Activated CD4-positive, alpha-beta T cell treated with anti-CD3 and anti-CD28 coated beads, Interleukin-2, amount 50 U/mL, for 48 hours (primary cell): Measurements from ENCODE around the gene CDC25B.

Source experiments
- DNase-seq, 2 experiments: peaks; one replicate each; pipeline ENCODE4 v3.0.0-alpha.2; 2020

Gene CDC25B

DNA sequence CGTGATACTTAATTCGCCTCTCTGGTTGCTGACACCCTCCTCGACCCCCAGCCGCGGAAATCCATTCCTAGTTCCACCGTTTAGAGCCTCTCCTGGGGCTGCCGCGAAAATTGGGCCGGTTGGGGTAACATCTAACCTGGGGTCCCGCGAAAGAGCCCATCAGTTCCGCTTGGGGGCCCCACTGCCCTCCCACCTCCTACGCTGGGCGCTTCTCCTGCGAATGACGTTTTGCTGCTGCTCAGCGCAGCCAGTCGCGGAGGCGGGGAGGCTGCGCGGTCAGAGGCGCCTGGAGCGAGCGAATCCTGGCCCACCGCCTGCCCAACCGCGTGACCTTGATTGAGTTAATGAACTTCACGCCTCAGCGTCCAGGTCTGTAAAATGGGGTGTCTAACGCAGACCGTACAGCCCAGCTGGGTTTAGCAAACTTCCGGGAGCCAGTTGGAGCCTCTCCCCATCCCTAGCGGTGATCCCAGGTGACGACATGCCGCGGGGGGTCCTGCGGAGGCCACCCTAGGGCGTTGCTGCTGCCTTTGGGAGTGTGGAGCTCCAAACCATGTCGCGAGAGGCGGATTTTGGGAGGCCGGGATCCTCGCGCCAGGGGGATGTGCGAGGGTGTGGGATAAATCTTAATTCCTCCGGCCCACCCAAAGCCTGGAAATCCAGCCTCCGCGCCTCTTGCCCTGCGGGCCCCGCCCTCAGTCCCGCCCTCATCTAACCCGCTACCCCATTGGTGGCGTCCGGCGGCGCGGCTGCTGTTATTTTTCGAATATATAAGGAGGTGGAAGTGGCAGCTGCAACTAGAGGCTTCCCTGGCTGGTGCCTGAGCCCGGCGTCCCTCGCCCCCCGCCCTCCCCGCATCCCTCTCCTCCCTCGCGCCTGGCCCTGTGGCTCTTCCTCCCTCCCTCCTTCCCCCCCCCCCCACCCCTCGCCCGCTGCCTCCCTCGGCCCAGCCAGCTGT, at the start of gene CDC25B:
Gene CDC25B (plus strand): TSS at position 800 of the 958 bp plus-strand sequence. CDS start 222 bp downstream, outside the sequence.
- peak; percentile 94 to 95 for DNase-seq

GRCh38 chr20:3747471-3747870, 48.6 kb upstream of the CDC25B start:
- DNase-seq = no peak

GRCh38 chr20:3748073-3748472, 48.0 kb upstream of the CDC25B start:
- no peak for DNase-seq

DNA sequence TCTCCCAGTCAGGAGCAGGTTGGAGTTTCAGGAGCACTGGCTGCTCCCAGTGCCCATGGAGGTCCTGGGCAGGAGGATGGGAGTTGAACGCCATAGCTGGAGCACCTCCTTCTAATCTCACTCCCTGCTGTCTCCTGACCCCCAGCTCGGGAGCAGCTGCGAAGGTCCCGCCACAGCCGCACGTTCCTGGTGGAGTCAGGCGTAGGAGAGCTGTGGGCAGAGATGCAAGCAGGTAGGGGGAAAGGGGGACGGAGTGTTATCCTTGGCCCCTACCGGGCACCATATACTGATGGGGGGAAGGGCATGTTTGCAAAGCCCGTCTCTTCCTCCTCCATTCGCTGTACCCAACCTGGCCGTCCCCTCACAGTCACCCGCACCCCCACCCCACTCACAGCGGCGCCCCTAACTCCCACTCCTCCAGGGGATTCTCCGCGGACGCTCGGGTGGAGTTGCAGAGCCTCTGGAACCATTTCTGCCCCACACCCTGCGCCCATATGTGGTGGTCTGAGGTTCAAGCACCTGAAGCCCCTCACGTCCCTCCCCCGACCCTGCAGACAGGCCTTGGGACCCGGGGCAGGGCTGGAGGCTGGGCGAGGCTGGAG, 46.9 kb upstream of the CDC25B start:
- DNase-seq = no peak

GRCh38 chr20:3749689-3750531, 46.2 kb upstream of the CDC25B start:
- peak; percentile 44 to 57 for DNase-seq

DNA sequence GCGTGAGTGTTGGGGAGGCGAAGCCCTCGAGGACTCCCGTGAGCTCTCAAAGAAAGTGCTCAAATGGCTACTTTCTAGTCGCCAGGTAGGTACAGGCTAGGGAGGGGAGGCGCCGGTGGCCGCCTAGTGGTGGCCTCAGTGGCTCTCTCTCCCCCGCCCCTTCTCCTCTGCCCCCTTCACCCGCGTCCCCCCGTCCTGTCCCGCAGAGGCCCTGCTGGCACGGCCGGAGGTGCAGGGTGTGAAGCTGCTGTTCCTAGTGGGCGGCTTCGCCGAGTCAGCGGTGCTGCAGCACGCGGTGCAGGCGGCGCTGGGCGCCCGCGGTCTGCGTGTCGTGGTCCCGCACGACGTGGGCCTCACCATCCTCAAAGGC, 44.8 kb upstream of the CDC25B start:
- DNase-seq = no peak

DNA sequence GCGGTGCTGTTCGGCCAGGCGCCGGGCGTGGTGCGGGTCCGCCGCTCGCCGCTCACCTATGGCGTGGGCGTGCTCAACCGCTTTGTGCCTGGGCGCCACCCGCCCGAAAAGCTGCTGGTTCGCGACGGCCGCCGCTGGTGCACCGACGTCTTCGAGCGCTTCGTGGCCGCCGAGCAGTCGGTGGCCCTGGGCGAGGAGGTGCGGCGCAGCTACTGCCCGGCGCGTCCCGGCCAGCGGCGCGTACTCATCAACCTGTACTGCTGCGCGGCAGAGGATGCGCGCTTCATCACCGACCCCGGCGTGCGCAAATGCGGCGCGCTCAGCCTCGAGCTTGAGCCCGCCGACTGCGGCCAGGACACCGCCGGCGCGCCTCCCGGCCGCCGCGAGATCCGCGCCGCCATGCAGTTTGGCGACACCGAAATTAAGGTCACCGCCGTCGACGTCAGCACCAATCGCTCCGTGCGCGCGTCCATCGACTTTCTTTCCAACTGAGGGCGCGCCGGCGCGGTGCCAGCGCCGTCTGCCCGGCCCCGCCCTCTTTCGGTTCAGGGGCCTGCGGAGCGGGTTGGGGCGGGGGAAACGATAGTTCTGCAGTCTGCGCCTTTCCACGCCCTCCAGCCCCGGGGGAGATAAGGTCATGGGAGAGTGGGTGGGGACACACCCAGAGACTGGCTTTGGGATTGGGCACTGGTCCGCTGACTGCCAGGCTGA, 44.3 kb upstream of the CDC25B start:
- DNase-seq = peak; percentile 71 to 78

- no peak for DNase-seq
Measured at GRCh38 chr20:3752386-3752759, 43.7 kb upstream of the CDC25B start.

- DNase-seq = peak; percentile 68 to 75
Measured at GRCh38 chr20:3753098-3753497, 43.0 kb upstream of the CDC25B start.

DNA sequence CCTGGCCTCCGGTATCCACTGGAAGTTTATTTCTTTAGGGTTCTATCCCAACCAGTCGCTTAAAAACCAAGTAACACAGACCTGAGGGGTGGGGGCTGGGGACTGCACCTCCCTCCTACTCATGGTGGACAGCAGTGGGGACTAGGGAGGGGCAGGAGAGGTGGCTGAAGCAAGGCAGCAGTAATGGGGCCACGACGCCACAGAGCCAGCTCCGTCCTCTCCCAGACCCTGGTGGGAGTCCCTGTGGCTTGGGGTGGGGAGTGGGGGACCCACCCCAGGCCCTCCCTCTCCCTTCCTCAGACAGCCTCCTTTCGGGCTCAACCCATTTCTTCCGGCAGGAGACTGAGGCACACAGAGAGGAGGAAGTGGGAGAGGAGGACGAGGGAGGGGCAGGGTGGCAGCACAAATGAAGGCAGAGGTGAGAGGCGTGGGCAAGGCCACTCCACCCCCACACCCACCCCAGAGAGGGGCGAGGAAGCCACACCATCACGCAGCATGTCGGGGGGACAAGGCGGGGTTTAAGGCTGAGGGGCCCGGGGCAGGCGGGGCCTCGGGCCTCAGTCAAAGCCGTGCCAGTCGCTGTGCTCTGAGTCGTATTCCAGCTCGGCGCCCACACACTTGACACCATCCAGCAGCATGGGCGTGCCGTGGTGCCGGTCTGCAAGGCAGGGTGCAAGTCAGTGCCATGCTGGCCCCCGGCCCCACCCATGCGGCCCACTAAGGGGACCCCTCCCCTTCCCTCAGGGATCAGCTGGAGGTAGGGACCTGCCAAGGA, 42.4 kb upstream of the CDC25B start:
- DNase-seq = no peak

GRCh38 chr20:3754276-3754630, 41.9 kb upstream of the CDC25B start:
- no peak for DNase-seq

DNA sequence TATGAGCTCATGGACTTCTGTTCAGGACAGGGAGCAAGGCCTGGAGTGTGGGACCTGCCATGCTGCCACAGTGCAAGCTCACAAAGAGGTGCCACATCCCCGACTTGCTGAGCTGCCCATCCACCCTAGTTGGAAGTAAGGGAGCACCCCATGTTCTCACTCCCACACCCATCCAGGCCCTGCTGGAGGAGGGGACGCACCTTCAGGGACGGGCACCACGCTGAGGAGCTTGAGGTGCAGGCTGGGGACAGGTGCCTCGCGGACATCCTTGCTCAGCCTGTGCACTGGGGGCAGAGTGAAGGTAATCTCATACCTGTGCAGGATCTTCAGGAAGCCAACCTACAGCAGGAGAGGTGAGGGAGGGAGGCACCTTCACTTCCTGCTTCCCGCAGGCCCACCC, 40.8 kb upstream of the CDC25B start:
- DNase-seq = no peak

DNA sequence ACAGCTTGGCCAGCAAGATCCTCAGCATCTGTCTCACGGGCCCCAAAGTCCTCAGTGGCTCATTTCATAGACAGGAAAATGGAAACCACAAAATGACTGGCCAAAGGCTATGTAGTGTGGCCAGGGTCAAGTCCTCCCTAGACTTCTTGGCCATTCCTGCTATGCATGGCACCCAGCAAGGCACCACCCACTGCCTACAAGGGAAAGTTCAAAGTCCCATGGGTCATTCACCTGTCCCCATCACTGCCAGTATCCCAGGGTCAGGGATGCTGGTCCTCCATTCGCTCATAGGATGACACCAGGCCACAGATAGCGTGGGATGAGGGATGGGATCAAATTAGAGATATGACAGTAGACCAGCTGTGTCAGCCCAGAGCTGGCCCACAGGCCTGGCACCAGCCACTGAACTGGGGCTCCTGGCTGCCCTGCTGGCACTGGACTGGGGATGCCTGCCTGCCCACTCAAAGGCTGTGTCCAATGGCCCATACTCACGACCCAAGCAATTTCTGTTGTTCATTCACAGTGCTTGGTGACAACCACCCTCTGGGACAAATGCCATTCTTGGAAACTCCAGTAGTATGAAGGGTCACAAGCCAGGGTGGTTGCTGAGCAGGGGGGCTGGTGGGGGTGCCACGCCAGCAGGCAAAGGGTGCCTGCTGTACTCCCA, 40.2 kb upstream of the CDC25B start:
- DNase-seq = no peak

DNA sequence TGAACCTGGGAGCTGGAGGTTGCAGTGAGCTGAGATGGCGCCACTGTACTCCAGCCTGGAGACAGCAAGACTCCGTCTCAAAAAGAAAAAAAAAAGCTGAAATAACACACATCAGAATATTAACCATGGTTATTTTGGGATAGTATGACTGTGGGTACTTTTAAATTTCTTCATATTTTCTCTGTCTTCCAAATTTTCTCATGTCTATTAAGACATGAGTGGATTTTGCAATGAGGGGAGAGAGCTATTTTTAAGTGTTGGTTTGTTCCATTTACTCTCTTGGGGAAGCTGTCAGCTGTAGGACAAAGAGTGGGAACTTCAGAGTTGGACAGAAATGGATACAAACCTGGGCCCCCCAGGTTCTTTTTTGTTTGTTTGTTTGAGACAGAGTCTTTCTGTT, 38.8 kb upstream of the CDC25B start:
- no peak for DNase-seq

DNA sequence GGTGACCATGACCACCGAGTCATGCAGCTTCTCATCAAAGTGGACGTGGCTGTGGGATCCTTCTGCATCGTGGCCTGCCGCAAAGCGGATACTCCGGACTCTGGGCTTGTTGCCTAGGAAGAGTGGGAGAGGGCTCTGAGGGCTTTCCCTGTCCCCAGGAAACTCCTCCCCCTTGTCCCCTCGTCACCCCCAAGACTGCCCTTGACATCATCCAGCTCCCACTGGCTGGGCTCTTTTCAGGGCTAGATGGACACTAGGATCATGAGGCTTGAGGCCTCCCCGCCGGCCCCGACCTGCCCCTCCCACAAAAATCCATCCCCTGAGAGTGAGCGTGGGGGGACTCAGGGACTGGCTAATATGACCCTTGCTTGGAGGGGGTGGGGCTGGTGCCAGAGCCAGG, 37.5 kb upstream of the CDC25B start:
- DNase-seq = no peak

DNA sequence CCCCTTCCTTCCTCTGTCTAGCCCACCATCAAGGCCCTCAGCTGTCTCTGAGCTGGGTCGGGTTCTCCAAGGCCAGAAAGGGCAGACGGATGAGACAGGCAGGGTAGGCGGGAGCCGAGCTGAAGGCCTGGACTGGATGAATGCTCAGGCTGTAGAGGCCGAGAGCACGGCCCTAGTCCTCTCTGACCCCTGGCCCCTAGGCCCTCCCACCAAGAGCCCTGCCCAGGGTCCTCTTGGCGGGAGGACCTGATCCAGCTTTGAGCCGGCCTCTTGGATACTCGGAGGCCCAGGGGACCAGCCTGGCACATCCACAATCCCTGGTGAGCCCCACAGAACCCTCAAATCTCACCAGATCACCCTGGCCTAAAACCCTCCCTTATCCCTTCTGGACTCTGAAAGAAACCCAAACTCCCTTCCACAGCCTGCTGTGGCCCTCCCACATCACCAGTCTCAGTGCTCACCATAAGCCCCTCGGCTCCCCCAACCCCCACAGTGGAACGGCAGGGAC, 36.7 kb upstream of the CDC25B start:
- no peak for DNase-seq

GRCh38 chr20:3759884-3760283, 36.2 kb upstream of the CDC25B start:
- DNase-seq = no peak

GRCh38 chr20:3760655-3761348, 35.3 kb upstream of the CDC25B start:
- DNase-seq = no peak

GRCh38 chr20:3763671-3764601, 32.2 kb upstream of the CDC25B start:
- DNase-seq = no peak
